A549 (cell line): ENCODE data around the gene CLPSL2.

Source experiments
- CTCF ChIP-seq: fragments of >200 bp; sonication (Bioruptor Twin); formaldehyde crosslinking; IDR thresholded peaks from 3 replicates; pipeline ENCODE4 v1.5.1; 2016
- MAFK ChIP-seq: fragments of 450-650 bp; IDR thresholded peaks from 2 replicates; pipeline ENCODE4 v1.6.1; 2014; ENCODE audit not compliant: partially characterized antibody
- REST ChIP-seq: fragments of 200-600 bp; sonication (generic); IDR thresholded peaks from 2 replicates; pipeline ENCODE4 v1.6.1; 2016; ENCODE audit warnings: antibody characterized with exemption, mild to moderate bottlenecking, moderate library complexity

GRCh38 chr6:35777356-35778102 lies 1.1 kb downstream of the CLPSL2 start:
- TF ChIP-seq MAFK (no peak), REST (no peak), CTCF (no peak)
